GM12891 (cell line): Measurements from ENCODE around the gene PTPRN2.

Experiments
- DNase-seq: peaks from one replicate; pipeline ENCODE4 v3.0.0; 2011; ENCODE audit warnings: low spot score; ENCODE audit not compliant: insufficient read length
- FAIRE-seq: peaks from 2 replicates; lab custom pipeline; 2011; peaks lifted over from hg19 to GRCh38; lab: Jason Lieb, UNC
- PAX5 ChIP-seq: IDR thresholded peaks from 2 replicates; pipeline ENCODE4 v1.6.1; 2011; ENCODE audit warnings: low read length, moderate library complexity, mild to moderate bottlenecking; ENCODE audit not compliant: insufficient read depth, severe bottlenecking
- POLR2A ChIP-seq: IDR thresholded peaks from 2 replicates; pipeline ENCODE4 v1.6.1; 2011; ENCODE audit warnings: low read depth, low read length, control low read depth
- POLR2AphosphoS5 ChIP-seq: IDR thresholded peaks from 2 replicates; pipeline ENCODE4 v1.6.1; 2011; ENCODE audit warnings: low read depth, low read length, control low read depth
- POU2F2 ChIP-seq: IDR thresholded peaks from 2 replicates; pipeline ENCODE4 v1.6.1; 2011; ENCODE audit warnings: low read depth, mild to moderate bottlenecking, control low read depth, low read length, moderate library complexity
- SPI1 ChIP-seq: IDR thresholded peaks from 2 replicates; pipeline ENCODE4 v1.6.1; 2011; ENCODE audit warnings: low read depth, low read length, control low read depth
- TAF1 ChIP-seq: IDR thresholded peaks from 2 replicates; pipeline ENCODE4 v1.6.1; 2011; ENCODE audit warnings: low read depth, low read length, control low read depth

PTPRN2 gene

GRCh38 chr7:157768198-157768597, 819.4 kb downstream of the PTPRN2 start:
- no peak for DNase-seq
- FAIRE-seq: no peak
- no peak for TF ChIP-seq POLR2AphosphoS5
- TF ChIP-seq POU2F2: no peak
- no peak for TF ChIP-seq TAF1
- TF ChIP-seq PAX5: no peak
- TF ChIP-seq POLR2A: no peak
- no peak for TF ChIP-seq SPI1

DNA sequence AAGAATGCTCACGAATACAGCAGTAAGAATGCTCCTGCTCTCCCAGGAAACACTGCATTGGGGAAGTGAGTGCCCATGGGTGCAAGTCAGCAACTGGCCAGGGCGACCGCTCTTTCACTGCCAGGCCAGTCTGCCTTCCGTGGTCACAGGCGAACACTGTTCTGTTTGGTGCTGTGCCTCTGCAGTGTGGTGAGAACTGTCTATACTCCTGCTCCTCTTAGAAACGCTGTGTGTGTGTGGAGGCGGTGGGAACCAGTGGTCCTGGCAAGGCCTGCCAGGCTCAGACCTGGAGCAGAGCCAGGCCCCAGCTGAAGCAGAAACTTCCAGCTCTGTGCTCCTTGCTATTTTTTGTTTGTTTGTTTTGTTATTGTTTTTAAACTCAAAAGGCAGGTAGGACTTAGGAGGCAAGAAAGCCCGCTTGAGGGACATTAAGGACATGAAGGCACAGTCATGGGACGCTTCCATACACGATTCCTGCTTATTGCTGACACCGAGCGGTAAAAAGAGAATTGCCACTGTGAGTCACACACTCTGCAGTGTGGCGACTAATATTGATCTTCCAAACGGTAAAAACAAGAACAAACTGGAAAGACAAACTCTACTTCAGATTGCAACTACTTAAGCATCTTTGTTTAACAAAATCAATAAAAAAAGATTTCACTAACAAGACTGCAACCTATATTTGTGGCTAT, 820.0 kb downstream of the PTPRN2 start:
- no peak for FAIRE-seq
- no peak for DNase-seq
- TF ChIP-seq SPI1 (no peak), POLR2A (no peak), TAF1 (no peak), POU2F2 (no peak), POLR2AphosphoS5 (no peak), PAX5 (no peak)

- TF ChIP-seq SPI1 (no peak), TAF1 (no peak), POU2F2 (no peak), POLR2AphosphoS5 (no peak), PAX5 (no peak), POLR2A (no peak)
- FAIRE-seq: no peak
- no peak for DNase-seq
Observed at GRCh38 chr7:157766098-157766497, 821.5 kb downstream of the PTPRN2 start.

GRCh38 chr7:157764946-157765537, 822.6 kb downstream of the PTPRN2 start:
- DNase-seq (no peak), FAIRE-seq (no peak)
- TF ChIP-seq TAF1 (no peak), SPI1 (no peak), POLR2A (no peak), POLR2AphosphoS5 (no peak), POU2F2 (no peak), PAX5 (no peak)

DNA sequence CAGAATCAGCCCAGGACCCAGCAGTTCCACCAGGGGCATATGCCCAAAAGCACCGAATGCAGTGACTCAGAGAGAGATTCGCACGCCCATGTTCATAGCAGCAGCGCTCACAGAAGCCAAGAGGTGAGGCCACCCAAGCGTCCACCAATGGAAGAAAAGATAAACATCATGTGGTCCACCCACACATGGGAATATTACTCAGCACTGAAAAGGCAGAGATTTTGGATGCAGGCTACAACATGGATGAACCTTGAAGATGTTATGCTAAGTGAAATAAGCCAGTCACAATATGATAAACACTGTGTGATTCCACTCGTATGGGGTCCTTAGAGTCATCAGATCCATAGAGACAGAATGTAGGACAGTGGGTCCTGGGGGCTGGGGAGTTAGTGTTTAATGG, 823.4 kb downstream of the PTPRN2 start:
- TF ChIP-seq TAF1 (no peak), POU2F2 (no peak), PAX5 (no peak), POLR2AphosphoS5 (no peak), SPI1 (no peak), POLR2A (no peak)
- FAIRE-seq: no peak
- DNase-seq: no peak

DNA sequence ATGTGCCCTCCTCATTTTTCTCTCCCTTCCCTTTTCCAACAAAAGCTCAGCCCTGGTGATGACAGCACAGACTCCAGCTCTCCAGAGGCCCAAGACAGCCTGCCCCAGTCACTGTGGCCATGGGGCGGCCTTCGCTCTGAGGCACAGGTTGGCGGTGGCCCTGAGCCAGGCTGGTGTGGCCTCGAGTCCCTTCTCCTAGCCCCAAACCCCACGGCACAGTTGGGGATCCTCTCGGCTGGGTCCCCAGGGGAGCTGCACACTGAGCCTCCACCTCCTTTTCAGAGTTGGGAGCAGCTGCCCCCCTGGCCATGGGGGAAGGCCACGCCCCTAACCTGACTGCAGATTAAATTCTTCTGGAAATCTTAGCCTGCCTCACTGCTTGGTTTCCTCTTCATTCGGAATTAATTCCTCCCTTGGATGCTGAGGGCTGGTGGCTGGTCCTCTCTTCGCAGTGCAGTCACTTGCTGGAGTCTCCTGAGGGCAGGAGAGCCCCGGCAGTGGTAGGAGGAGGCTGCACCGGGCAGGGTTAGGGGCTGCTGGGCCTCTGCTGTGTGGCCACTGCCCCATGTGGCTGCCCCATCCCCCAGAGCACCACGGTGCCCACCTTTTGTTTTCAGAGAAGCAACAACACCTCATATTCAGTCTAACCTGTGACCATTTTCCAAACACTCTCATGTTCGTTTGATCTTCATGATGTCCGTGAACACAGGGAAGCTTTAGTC, 824.2 kb downstream of the PTPRN2 start:
- TF ChIP-seq POU2F2: no peak
- TF ChIP-seq POLR2AphosphoS5: no peak
- TF ChIP-seq TAF1: no peak
- TF ChIP-seq SPI1: no peak
- no peak for TF ChIP-seq POLR2A
- no peak for TF ChIP-seq PAX5
- DNase-seq (no peak), FAIRE-seq (no peak)

DNA sequence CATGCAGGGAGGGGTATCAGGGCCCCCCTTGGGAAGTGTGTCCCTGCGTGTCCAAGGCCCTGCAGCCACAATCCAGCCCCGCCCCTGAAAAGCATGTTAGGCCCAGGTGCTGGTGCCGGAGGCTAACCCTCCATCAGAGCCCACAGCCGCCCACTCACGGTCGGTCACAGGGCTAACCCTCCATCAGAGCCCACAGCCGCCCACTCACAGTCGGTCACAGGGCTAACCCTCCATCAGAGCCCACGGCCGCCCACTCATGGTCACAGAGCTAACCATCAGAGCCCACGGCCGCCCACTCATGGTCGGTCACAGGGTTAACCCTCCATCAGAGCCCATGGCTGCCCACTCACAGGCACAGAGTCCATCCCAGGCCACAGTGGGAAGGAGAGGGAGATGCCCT, 824.8 kb downstream of the PTPRN2 start:
- no peak for FAIRE-seq
- TF ChIP-seq POLR2AphosphoS5 (no peak), PAX5 (no peak), SPI1 (no peak), TAF1 (no peak), POLR2A (no peak)
- DNase-seq: no peak

- FAIRE-seq: no peak
- DNase-seq: no peak
- TF ChIP-seq POLR2AphosphoS5 (no peak), POLR2A (no peak), TAF1 (no peak), PAX5 (no peak), SPI1 (no peak), POU2F2 (no peak)
Observed at GRCh38 chr7:157760004-157760730, 827.5 kb downstream of the PTPRN2 start.
